Adrenal gland (tissue), 5 donors: ENCODE measurements around the gene MGMT.

ENCODE experiments used
- CTCF ChIP-seq, 6 experiments: fragments of 450-650 bp in 4 of 6; fragments of 200-600 bp in 2 of 6; sonication (generic) in 1 of 6; IDR thresholded peaks; 1 replicate in 5 of 6; 2 replicates in 1 of 6; pipeline versions ENCODE4 v1.5.1 to v1.8.0; 2016 to 2021; ENCODE audit warnings: antibody characterized with exemption in 6 of 6, mild to moderate bottlenecking in 2 of 6, moderate library complexity in 1 of 6
- POLR2A ChIP-seq, 2 donors: fragments of 450-650 bp; IDR thresholded peaks; one replicate each; pipeline ENCODE4 v1.6.1; 2017; ENCODE audit warnings: antibody characterized with exemption in 2 of 2, mild to moderate bottlenecking in 2 of 2, moderate library complexity in 1 of 2
- donor health status: DM: no; HTN: no; CAD: no.

- TF ChIP-seq CTCF (IDR thresholded peaks at IDR 0.05), result no peak
- no peak for TF ChIP-seq POLR2A (IDR thresholded peaks at IDR 0.05)
Observed at GRCh38 chr10:129494176-129494575, 27.1 kb downstream of the MGMT start.
